ENCODE measurements around the gene FGF8. TPM values are rescaled to one million over a fixed set of nuclear protein-coding genes. Genes with fewer than 3 reads are reported as not detected.

Gene FGF8
- total and polyA plus RNA-seq, 4 donors, result 0.08 TPM; not detected in 3

- Histone ChIP-seq H3K27me3 (ENCODE audit: control insufficient read depth in 3 of 3, insufficient read depth in 3 of 3, low read length in 2 of 3) (no peaks in the 10 kb centered on the region), H3K9me3 (ENCODE audit: control insufficient read depth in 4 of 4, insufficient read depth in 3 of 4, low read length in 3 of 4) (peaks cover 0 to 1% (median 0%) of the 10 kb centered on the region in 4 donors), H3K27ac (ENCODE audit: low read depth in 1 of 2, low read length in 1 of 2) (no peak overlapping the region), H3K9ac (ENCODE audit: insufficient read depth in 1 of 2, low read length in 2 of 2) (no peak overlapping the region), H3K4me3 (no peak overlapping the region), H3K36me3 (ENCODE audit: control insufficient read depth in 4 of 4, insufficient read depth in 4 of 4, low read length in 4 of 4) (no peaks in the 10 kb centered on the region), H3K4me1 (ENCODE audit: control insufficient read depth in 5 of 5, insufficient read depth in 5 of 5, low read length in 5 of 5) (peaks cover 0 to 12% (median 2%) of the 10 kb centered on the region in 5 donors)
- 85 to 94% methylated on average over 2 of the region's 2 CpGs for WGBS, 2 donors
- ATAC-seq (ENCODE audit: insufficient read depth, low FRiP score) (no peak), DNase-seq (no peak)
- TF ChIP-seq CTCF (IDR thresholded peaks at IDR 0.05; ENCODE audit: control extremely low read depth, extremely low read depth), result no peak
Observed at GRCh38 chr10:101721806-101722205, 54.1 kb downstream of the FGF8 start.

GRCh38 chr10:101720606-101721230 is 55.2 kb downstream of the FGF8 start:
- Histone ChIP-seq H3K9me3 (ENCODE audit: control insufficient read depth in 4 of 4, insufficient read depth in 3 of 4, low read length in 3 of 4) (peaks cover 0 to 1% (median 0%) of the 10 kb centered on the region in 4 donors), H3K27me3 (ENCODE audit: control insufficient read depth in 3 of 3, insufficient read depth in 3 of 3, low read length in 2 of 3) (no peaks in the 10 kb centered on the region), H3K9ac (ENCODE audit: insufficient read depth in 1 of 2, low read length in 2 of 2) (no peak overlapping the region), H3K36me3 (ENCODE audit: control insufficient read depth in 4 of 4, insufficient read depth in 4 of 4, low read length in 4 of 4) (no peaks in the 10 kb centered on the region), H3K27ac (ENCODE audit: low read depth in 1 of 2, low read length in 1 of 2) (no peak overlapping the region), H3K4me1 (ENCODE audit: control insufficient read depth in 5 of 5, insufficient read depth in 5 of 5, low read length in 5 of 5) (peaks cover 0 to 9% (median 2%) of the 10 kb centered on the region in 5 donors), H3K4me3 (no peak overlapping the region)
- DNase-seq (no peak), ATAC-seq (ENCODE audit: insufficient read depth, low FRiP score) (no peak)
- 91 to 92% methylated on average over 6 of the region's 6 CpGs for WGBS, 2 donors
- TF ChIP-seq CTCF (IDR thresholded peaks at IDR 0.05; ENCODE audit: control extremely low read depth, extremely low read depth), result no peak

Other genes with a start within 250 kb of the FGF8 start
- gene POLL, start 187.9 kb downstream of the FGF8 start, total RNA-seq, result 10 to 100 TPM; 23.1 to 26.9 TPM
- 10 to 100 TPM; 16.6 to 26.9 TPM for gene POLL, start 187.9 kb downstream of the FGF8 start, polyA plus RNA-seq
- gene DPCD, start 187.8 kb downstream of the FGF8 start, total RNA-seq, result 10 to 100 TPM; 24.1 to 25.5 TPM
- 10 to 100 TPM; 26.4 to 31.8 TPM for gene DPCD, start 187.8 kb downstream of the FGF8 start, polyA plus RNA-seq
- gene FBXW4, start 80.9 kb downstream of the FGF8 start, total RNA-seq, result 10 to 100 TPM; 60.9 to 65.6 TPM
- 10 to 100 TPM; 28.0 to 48.0 TPM for gene FBXW4, start 80.9 kb downstream of the FGF8 start, polyA plus RNA-seq
- gene NPM3, start 7.3 kb upstream of the FGF8 start, total RNA-seq, result 10 to 100 TPM; 18.1 to 25.6 TPM
- 10 to 100 TPM; 22.8 to 36.3 TPM for gene NPM3, start 7.3 kb upstream of the FGF8 start, polyA plus RNA-seq
- 100 to 1,000 TPM in 1 of 2 donors, 10 to 100 TPM in 1; 89.3 to 362 TPM for gene OGA, start 42.3 kb upstream of the FGF8 start, total RNA-seq
- 10 to 100 TPM; 45.7 to 50.1 TPM for gene OGA, start 42.3 kb upstream of the FGF8 start, polyA plus RNA-seq
- gene KCNIP2, start 67.7 kb upstream of the FGF8 start, total RNA-seq, result 1 to 10 TPM; 2.6 to 3.1 TPM
- gene KCNIP2, start 67.7 kb upstream of the FGF8 start, polyA plus RNA-seq, result 1 to 10 TPM in 1 of 2 donors, under 1 TPM in 1; 0.37 to 1.6 TPM

All from lung (tissue), 12 donors.